Stimulated activated CD8-positive, alpha-beta memory T cell treated with anti-CD3 and anti-CD28 coated beads, Interleukin-7, amount 100 ng/mL, for 24 hours (primary cell): ENCODE results near the gene CDC42EP4.
"Not testable (repeated sequence)": the region's sequence is repeated elsewhere in the genome, so short reads cannot be mapped to it uniquely, and the experiment has no call there.

Source experiments
- DNase-seq: peaks from one replicate; pipeline ENCODE4 v3.0.0-alpha.2; 2020; ENCODE audit warnings: low read depth

CDC42EP4 gene

GRCh38 chr17:73343168-73343634, 31.4 kb upstream of the CDC42EP4 start:
- DNase-seq = no peak

DNA sequence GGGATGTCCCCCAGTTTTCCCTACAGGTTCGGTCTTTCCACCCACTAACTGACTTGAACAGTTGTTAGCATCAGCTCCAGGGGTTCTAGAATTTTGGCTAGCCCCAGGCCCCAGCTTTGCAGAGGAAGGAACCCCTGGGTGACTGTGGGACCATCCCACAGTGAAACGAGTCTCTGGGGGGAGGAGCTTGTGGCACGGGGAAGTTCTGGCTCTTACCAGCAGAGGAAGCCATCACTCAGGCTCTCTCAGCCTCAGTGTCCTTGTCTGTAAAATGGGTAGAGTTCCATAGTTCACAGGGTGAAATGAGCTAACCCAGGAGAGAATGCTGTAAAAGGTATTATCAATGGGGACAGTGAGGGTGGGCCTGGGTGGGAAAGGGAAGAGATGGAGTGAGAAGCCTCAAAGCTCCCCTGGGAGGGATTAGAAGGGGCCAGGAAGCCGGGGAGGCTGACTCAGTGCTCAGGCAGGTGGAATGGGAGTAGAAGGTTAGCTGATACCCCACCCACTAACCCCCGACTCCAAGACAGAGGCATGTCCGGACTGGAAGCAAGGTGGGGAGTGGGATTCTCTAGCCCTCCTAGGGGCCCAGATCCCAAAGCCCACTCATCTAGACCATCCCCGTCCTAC, 30.9 kb upstream of the CDC42EP4 start:
- no peak for DNase-seq

- DNase-seq = no peak
Observed at GRCh38 chr17:73342050-73342522, 30.3 kb upstream of the CDC42EP4 start.

DNA sequence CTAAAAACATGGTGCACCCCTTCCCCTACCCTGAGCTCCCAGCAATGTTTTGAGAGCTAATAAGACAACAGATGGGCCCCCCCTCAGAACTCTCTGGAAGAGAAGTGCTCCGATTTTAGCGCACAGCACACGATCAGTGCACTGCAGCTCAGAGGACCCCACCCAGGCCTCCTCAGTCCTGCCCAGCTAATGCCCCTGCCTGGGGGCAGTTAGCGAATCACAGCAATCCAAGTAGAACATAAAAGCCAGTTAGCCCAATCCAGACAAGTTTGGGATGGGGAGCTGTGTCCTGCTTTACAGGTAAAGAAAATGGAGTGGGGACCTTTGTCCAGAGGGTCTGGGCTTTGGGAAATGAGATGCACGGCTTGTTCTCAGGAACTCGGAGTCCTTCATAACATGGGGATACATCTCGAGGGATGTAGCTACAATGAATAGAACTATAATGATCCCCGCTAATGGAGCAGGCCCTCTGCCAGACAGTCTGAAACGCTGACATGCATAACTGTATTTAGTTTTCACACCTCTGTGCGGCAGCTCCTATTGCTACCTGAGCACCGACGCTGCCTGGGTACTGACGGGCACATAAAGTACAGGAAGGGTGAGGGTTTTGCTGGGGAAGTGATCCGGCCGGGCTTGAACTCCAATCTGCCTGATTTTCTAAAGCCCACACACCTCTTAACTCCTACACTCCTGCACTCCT, 29.7 kb upstream of the CDC42EP4 start:
- no peak for DNase-seq

DNA sequence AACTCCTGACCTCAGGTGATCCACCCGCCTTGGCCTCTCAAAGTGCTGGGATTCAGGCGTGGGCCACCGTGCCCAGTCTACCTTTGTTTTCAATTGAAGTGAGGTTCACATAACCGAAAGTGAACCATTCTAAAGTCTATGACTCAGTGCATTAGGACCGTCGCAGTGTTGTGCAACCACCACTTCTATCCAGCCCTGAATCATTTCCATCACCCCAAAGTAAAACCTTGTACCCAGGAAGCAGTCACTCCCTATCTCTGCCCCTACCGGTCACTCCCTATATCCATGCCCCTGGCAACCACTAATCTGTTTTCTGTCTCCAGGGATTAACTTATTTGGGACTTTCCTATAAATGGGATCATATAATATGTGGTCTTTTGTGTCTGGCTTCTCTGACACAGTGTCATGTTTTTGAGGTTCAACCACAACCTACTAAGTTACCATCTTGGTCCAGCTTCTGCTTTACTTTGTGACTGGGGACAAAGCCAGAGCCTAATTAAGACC, 28.3 kb upstream of the CDC42EP4 start:
- no peak for DNase-seq

DNA sequence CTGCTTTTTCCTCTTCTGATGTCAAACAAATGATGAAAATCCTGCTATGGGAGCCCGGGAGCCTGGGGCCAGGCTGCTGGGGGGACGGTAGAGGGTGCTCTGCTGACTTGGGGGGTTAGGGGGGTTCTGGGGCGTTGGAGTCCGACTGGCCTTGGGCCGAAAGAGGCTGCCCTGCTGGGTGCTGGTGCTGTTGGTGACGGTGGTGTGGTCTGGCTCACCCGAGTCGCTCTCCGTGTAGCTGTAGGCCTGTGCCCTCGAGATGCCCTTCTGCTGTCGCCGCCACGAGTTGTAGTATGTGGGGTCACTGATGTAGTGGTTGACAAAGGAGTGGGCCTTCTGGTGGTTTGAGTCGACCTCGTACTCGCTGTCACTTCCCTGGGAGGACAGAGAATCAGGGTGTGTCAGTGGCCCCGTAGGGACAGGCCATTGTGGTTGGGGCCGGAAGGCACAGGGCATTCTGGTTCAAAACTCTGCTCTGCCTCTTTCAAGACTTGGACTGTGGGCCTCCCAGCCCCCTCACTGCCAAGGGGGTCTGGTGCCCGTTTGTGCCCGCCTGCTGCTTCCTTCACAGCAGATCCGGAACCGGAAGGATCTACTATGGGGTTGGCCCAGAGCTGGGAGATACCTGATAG, 26.9 kb upstream of the CDC42EP4 start:
- DNase-seq = no peak

GRCh38 chr17:73338050-73338521, 26.3 kb upstream of the CDC42EP4 start:
- no peak for DNase-seq

- no peak for DNase-seq
Observed at GRCh38 chr17:73337330-73337710, 25.5 kb upstream of the CDC42EP4 start.

DNA sequence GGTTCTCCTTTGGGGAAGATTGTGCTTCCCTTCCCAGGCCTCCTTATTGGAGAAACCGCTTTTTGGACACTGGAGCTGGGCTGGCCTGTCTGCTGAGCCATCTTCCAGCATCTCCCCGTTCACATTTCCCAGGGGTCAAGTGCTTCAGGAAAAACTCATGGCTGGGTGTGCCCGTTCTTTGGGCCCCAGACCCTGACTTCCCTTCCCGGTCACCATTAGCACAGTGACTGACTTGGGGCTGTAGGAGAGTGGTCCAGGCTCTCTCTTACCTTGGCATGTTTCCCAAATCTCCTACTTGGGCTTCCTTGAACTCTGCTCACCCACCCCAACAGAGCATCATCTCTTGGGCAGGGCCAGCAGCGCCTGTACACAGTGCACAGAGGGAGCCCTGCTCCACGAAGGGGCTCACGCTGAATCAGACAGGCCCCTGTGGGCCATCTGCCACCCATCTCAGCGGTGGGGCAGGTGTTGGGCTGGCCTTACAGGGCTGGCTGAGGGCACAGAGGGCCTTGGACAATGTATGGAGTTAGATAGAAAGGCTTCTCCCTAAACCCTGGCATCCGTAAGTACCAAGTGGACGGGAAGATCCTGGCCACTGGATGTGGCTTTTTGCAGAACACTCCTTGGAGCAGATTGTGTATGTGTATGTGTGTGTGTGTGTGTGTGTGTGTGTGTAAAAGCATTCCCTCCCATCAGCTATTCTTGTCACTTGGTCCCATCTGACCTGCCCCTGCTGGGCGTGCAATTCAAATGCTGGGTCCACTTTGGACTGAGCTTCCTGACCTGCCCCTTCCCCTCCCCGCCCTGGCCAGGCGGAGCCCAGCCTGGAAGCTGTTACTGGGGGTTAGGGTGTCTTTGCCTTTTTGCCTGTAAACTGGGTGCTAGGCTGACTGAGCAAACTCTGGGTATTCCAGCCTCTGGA, 24.9 kb upstream of the CDC42EP4 start:
- no peak for DNase-seq

GRCh38 chr17:73335591-73336407, 24.0 kb upstream of the CDC42EP4 start:
- no peak for DNase-seq

DNA sequence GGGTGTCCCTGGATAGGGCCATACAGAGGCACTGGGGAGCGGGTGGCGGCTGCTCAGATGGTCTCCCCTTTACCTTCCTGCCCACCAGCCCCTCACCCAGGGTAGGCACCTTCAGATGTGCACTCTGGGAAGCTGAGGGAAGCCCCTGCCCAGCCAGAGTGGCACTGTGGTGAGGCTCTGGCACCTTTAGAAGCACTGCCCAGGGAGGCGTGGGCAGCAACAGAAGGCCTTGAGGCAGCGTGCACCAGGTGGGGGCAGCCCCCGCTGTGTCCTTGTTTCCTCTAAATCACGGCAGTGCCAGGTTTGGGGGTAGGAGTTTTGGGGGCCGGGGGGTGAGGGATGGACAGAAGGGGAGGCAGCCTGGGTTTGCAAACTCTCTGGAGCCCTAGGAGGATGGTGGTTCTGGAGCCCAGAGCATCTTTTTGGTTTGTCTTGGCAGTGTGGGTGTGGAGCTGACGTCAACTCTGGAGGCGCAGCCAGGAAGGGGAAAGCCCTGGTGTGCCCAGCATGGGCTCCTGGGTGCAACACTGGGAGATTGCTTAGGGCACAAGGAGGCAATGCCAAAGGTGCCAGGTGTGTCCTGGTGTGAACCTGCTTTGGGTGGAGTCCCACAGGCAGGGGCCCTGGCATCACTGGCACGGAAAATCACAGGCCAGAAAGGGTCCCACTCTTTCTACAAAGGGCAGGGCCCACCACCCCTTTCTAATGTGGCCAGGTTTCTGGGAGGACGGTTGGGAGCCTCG, 23.1 kb upstream of the CDC42EP4 start:
- no peak for DNase-seq

- DNase-seq = not testable (repeated sequence)
Observed at GRCh38 chr17:73333445-73333844, 21.6 kb upstream of the CDC42EP4 start.

GRCh38 chr17:73331060-73331459, 19.3 kb upstream of the CDC42EP4 start:
- no peak for DNase-seq

DNA sequence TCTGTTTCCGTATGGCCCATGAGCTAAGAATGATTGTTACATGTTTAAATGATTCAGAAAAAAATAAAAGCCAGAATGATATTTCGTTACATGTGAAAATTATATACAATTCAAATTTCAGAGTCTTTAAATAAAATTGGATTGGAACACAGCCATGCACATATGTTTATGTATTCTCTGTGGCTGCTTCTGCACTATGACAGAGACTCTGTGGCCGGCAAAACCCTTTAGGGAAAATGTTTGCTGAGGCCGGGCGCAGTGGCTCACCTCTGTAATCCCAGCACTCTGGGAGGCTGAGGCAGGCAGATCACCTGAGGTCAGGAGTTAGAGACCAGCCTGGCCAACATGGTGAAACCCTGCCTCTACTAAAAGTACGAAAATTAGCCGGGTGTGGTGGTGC, 15.9 kb upstream of the CDC42EP4 start:
- no peak for DNase-seq

DNA sequence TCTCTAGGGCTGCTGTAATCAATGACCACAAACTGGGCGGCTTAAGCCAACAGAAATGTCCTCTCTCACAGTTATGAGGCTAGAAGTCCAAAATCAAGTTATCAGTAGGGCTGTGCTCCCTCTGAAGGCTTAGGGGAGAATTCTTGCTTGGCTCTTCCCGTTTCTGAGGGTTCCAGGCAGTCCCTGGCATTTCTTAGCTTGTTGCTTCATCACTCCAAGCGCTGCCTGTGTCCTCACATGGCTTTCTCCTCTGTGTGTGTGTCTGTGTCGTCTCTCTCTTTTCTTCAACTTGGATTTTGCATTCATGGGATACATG, 13.7 kb upstream of the CDC42EP4 start:
- DNase-seq = no peak

DNA sequence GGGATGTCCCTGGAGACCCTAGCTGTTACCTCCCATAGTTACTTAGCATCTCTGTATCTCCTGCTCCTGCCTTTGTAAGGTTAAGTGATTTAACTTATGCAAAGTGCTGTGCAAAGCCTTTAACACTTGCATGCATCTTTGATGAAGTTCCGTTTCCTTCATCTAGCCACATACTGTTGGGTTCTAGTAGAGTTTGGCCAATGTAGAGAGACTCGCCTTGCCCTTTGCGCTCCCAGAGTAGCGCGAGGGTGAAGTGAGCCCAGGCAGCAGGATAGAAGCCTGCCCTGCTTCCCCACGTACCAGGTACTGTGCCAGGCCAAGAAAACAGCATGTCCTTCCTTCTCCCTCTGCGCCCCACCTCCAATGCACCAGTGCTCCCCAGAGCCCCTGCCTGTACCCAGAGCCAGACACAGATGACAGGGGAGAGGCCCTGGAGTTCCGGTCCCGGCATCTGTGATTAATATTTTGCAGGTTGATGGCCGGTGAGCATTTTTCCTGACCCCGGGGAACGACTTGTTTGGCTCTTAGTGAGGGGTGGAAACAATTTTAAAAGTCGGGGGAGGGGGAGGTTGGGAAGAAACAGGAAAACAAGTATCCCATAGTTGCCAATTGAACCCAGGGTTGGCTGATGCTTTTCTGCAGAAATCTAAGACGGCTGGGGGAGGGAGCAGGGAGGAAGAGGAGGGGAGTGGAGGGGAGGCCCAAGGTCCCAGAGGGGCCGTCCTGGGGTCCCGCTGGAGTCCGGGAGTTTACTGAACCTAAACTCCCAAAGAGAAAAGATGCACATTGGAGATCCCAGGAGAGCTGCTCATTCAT, 13.1 kb upstream of the CDC42EP4 start:
- DNase-seq = no peak

DNA sequence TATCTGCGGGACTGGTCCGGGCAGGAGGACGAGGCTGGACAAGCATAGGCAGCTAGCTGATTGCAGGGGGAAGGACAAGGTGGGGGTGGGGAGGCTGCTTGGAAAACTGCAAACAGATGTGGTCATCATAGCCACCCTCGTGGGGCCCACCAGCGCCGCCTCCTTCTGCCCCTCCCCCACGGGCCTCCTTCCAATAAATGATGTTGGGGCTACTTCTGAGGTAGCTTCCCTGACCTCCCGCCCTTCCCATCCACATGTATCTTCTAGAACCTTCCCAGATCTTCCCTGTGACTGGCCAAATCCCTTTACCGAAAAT, 12.3 kb upstream of the CDC42EP4 start:
- DNase-seq = no peak

GRCh38 chr17:73323409-73324159, 11.8 kb upstream of the CDC42EP4 start:
- no peak for DNase-seq
